GM19240 (cell line): ENCODE results near the gene NCKAP5.

Experiments used
- DNase-seq: peaks from one replicate; pipeline ENCODE4 v3.0.0; 2011; ENCODE audit warnings: low spot score; ENCODE audit not compliant: insufficient read length

NCKAP5 gene

GRCh38 chr2:133166031-133166430, 402.2 kb downstream of the NCKAP5 start:
- no peak for DNase-seq

DNA sequence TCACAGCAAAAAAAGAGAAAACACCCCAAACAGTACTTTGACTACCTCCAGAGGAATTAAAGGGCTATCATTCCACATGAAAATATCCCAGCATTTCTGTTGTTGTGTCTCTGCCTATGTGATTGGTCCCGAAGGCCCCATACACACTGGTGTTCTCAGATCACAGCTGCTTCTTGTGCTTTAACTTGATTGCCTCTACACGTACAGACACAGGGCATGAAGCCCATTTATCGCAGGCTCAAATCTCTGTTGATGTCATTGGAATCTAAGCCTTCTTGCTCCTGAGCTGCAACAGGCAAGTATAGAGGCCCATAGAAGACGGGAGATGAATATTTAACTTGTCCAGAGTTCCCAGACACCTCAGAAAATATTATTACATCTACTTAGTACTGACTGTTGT, 405.2 kb downstream of the NCKAP5 start:
- no peak for DNase-seq

- no peak for DNase-seq
These were observed 409.8 kb downstream of the NCKAP5 start for GRCh38 chr2:133158442-133158841.

DNA sequence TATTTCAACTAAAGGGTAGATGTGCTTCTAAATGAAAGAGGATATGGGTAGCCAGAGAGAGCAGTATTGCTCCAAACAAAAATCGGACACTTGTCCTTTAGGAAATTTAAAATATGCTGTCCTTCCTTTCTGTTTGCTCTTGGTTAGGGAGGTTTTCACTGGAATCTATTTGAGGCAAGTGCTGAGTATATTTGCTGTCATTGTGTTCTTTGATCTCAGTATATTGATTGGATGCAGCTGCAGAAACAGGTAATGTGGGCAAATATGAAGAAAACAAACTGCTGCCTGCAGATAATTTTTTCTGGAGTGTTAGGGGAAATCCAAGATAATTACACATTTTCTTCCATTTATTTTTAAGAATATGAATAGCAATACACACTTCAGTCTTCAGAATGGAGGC, 410.2 kb downstream of the NCKAP5 start:
- DNase-seq = no peak

- no peak for DNase-seq
These were observed 411.1 kb downstream of the NCKAP5 start for GRCh38 chr2:133157141-133157540.

GRCh38 chr2:133152801-133153200, 415.5 kb downstream of the NCKAP5 start:
- DNase-seq = no peak

DNA sequence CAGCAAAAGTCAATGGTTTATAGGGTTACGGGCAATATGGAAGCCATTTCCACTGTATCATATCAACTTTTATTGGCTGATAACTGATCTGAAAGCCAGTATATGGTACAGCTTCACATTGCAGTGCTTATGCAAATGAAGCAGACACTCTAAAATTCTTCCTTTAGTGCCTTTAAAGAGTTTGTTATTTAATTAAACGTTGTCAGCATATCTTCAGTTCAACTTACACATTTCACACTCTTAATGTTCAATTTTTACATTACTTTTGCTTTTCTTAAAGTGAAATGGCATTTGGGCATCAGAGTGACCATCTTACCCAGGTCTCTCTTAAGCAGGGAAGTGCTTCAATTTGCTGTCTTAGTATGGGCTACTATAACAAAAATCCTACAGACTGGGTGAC, 420.1 kb downstream of the NCKAP5 start:
- no peak for DNase-seq

DNA sequence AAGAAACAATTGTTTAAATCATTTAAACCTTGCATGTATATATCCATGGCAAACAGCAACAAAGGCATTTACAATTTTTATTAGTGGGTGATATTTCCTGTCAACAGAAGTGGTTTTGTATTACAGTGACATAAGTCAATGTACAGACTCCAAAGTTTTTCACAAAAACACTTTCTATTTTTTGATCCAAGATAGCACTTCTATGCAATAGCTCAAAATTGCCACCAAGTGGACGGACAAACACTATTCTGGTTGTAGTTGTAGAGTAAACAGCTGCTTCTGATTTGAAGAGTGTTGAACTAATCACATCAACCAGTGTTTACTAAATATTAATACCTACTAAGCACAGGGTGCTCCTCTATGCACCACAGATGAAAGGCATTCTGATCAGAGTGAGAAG, 421.4 kb downstream of the NCKAP5 start:
- DNase-seq = no peak

DNA sequence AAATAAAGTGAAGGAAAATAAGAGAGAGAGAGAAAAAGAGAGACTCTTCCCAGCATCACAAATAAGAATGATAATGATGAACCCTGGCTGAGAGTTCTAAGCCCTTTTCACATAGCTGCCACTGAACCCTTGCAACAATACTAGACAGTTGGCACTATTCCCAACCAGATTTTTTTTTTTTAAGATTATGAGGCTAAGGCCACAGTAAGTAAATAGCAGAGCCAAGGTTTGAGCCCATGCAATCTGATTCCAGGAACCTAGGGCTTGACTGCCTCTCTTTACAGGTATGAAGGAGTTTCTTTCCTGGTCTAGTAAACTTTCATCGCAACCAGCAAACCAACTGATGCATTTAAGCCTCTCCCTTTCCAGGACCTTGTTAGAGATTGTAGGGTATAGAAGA, 424.6 kb downstream of the NCKAP5 start:
- no peak for DNase-seq

DNA sequence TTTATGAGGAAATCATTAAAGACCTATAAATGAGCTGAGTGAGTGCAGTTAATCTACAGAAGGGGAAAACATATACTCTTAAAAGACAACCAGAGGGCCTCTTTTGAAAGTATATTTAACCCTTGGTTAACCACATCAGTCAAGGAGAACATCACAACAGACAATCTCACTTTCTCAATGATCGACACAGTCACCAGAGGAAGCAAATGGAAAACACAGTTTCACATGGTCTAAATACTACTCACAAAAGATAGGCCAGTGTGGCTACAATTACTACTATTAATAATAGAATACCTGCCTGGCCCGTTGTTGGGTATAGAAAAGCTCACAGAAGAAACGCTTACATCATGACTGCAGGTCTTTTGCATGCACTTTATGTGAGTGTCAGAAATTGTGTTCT, 426.2 kb downstream of the NCKAP5 start:
- no peak for DNase-seq

DNA sequence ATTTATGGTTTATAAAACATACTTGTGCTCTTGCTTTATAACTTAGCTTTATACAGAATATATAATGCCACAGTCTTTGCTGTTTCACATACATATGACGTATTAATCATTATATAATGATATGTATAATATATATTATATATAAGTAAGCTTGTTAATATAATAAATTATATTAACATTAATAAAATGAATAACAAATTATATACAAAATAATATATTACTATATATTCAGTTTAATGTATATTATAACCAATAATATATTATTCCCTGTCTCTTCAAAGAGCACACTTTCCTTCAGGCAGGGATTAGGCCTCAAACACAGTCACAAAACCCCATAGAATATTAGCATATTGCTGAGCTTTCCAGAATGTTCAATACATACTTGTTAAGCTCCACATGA, 427.6 kb downstream of the NCKAP5 start:
- no peak for DNase-seq

- DNase-seq = no peak
These were observed 428.3 kb downstream of the NCKAP5 start for GRCh38 chr2:133139847-133140533.

DNA sequence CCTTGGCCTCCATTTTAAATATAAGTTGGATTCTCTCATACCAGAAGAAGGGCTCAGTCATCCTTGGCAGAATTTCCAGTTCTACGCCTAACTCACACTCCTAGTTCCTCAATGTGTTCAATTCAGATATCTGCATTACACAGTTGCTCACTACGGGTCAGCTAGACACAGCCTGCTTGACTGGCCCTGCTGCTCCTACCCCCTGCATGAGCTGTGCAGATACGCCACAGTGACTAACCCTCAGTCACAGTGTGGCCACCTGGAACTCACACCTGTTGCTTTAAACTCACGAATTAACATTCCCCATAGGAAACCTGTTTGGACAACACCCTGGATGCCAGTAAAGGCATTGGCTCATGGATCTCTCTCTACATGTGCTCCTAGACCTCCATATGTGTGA, 429.6 kb downstream of the NCKAP5 start:
- no peak for DNase-seq

GRCh38 chr2:133135035-133135654, 433.1 kb downstream of the NCKAP5 start:
- DNase-seq = no peak

DNA sequence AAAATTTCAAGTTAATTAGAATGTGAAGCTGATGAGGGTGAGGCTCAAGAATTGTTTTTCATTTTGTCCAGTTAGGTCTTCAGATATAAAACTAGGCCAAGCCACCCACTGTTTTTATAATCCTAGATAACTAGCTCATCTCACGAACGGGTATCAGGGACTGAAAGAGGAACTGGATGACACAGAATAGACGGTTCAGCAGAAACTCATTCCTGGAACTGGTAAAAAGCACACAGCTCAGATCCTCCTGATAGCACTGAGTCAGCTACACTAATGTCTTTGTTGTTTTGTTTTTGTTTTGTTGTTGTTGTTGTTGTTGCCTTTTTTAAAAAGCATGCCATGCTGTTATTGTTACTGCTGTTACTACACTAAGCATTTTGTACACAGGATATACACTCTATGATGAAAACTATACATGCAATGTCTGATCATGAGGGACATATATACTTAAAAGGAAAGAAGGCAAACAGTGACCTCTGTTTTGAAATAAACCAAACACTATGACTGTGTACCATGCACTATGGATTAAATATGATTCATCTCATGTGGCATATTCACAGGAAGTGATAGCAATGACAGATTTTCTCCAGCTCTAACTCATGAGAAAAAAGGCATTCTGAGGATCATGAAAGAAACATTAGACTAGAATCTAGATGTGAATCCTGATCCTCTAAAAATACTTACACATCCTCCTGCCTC, 437.6 kb downstream of the NCKAP5 start:
- no peak for DNase-seq

GRCh38 chr2:133124446-133124845, 443.8 kb downstream of the NCKAP5 start:
- DNase-seq = no peak

GRCh38 chr2:133123904-133124303, 444.4 kb downstream of the NCKAP5 start:
- no peak for DNase-seq

- DNase-seq = no peak
These were observed 444.9 kb downstream of the NCKAP5 start for GRCh38 chr2:133123393-133123792.

DNA sequence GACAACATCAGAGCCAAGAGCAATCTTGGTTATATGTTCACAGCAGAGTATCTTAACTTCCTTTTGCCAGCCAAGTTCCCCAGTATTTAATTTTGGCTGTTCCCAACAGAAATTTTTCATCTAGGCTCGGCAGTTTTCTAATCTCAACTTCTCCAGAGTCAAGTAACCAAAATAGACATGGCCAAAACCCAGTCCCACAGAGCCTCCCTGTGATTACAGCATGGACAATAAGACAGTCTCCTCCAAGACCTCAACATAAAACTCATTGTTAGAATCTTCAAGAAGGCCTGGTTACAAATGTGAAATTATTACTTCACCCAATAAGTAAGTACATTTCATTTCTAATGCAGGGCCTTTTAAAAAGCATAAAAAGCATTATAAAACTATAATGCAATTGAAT, 445.7 kb downstream of the NCKAP5 start:
- no peak for DNase-seq

- no peak for DNase-seq
These were observed 448.0 kb downstream of the NCKAP5 start for GRCh38 chr2:133120310-133120709.

DNA sequence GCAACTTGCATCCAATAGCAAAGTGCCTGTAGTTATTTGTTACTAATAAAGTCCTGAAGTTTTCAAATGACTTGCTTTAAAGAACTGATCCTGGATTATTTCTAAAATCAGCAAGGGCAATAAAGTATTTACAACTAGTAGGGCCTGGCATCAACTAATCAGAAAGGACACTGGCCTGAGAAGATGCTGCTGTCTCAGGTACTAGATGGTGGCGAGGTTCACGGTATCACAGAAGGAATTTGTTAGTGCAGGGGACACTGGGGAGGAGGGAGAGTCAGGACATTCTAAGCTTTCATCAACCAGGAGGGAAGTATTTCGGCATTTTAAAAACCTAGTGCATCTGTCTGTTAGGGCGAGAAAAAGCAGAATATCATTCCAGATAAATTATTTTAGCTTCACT, 458.1 kb downstream of the NCKAP5 start:
- DNase-seq = no peak

GRCh38 chr2:133109772-133110171, 458.5 kb downstream of the NCKAP5 start:
- no peak for DNase-seq
